ENCODE data around the gene ADCY3.

Gene ADCY3

GRCh38 chr2:24920098-24920808 is at the start of gene ADCY3:
Gene ADCY3 (minus strand): TSS chr2:24920237. CDS start chr2:24918987, 1,250 bp downstream.
- Mint-ChIP-seq H3K27me3 (no peaks in the 10 kb centered on the region), H3K4me1 (peaks cover 31% of the 10 kb centered on the region), H3K9me3 (no peaks in the 10 kb centered on the region), H3K27ac (peak within 1 kb of the TSS; percentile 44), H3K36me3 (peaks cover 1% of the 10 kb centered on the region), H3K4me3 (peak within 1 kb of the TSS; percentile 85)

GRCh38 chr2:24969784-24970183 is 49.7 kb upstream of the ADCY3 start:
- peaks cover 22% of the 10 kb centered on the region for H3K4me1 Mint-ChIP-seq
- no peaks in the 10 kb centered on the region for H3K27me3 Mint-ChIP-seq
- H3K9me3 Mint-ChIP-seq, result no peaks in the 10 kb centered on the region
- H3K36me3 Mint-ChIP-seq, result peaks cover 4% of the 10 kb centered on the region
- H3K27ac Mint-ChIP-seq, result no peak overlapping the region
- no peak overlapping the region for H3K4me3 Mint-ChIP-seq

- H3K36me3 Mint-ChIP-seq, result peaks cover 37% of the 10 kb centered on the region
- peaks cover under 1% of the 10 kb centered on the region for H3K9me3 Mint-ChIP-seq
- H3K27ac Mint-ChIP-seq, result no peak overlapping the region
- H3K4me3 Mint-ChIP-seq, result no peak overlapping the region
- peaks cover 17% of the 10 kb centered on the region for H3K4me1 Mint-ChIP-seq
- no peaks in the 10 kb centered on the region for H3K27me3 Mint-ChIP-seq
These were observed 41.9 kb upstream of the ADCY3 start for GRCh38 chr2:24961903-24962302.

- Mint-ChIP-seq H3K9me3 (peaks cover 7% of the 10 kb centered on the region), H3K27ac (no peak overlapping the region), H3K4me1 (peaks cover 17% of the 10 kb centered on the region), H3K27me3 (no peaks in the 10 kb centered on the region), H3K4me3 (no peak overlapping the region), H3K36me3 (peaks cover 56% of the 10 kb centered on the region)
These were observed 39.7 kb upstream of the ADCY3 start for GRCh38 chr2:24959761-24960160.

- Mint-ChIP-seq H3K27ac (no peak overlapping the region), H3K4me1 (peaks cover 13% of the 10 kb centered on the region), H3K9me3 (peaks cover 7% of the 10 kb centered on the region), H3K27me3 (no peaks in the 10 kb centered on the region), H3K4me3 (no peak overlapping the region), H3K36me3 (peaks cover 61% of the 10 kb centered on the region)
These were observed 38.4 kb upstream of the ADCY3 start for GRCh38 chr2:24958411-24958935.

- Mint-ChIP-seq H3K4me1 (peaks cover 13% of the 10 kb centered on the region), H3K9me3 (peaks cover 7% of the 10 kb centered on the region), H3K27me3 (no peaks in the 10 kb centered on the region), H3K36me3 (peaks cover 59% of the 10 kb centered on the region), H3K27ac (no peak overlapping the region), H3K4me3 (no peak overlapping the region)
These were observed 37.9 kb upstream of the ADCY3 start for GRCh38 chr2:24957976-24958375.

GRCh38 chr2:24957221-24957620 is 37.2 kb upstream of the ADCY3 start:
- H3K9me3 Mint-ChIP-seq, result peaks cover 7% of the 10 kb centered on the region
- peaks cover 13% of the 10 kb centered on the region for H3K4me1 Mint-ChIP-seq
- H3K4me3 Mint-ChIP-seq, result no peak overlapping the region

GRCh38 chr2:24955921-24956320 is 35.9 kb upstream of the ADCY3 start:
- no peak overlapping the region for H3K27ac Mint-ChIP-seq
- peaks cover 7% of the 10 kb centered on the region for H3K9me3 Mint-ChIP-seq
- no peak overlapping the region for H3K4me3 Mint-ChIP-seq
- H3K36me3 Mint-ChIP-seq, result peaks cover 58% of the 10 kb centered on the region
- H3K4me1 Mint-ChIP-seq, result peaks cover 9% of the 10 kb centered on the region
- H3K27me3 Mint-ChIP-seq, result no peaks in the 10 kb centered on the region

More at GRCh38 chr2:24957221-24957620, 37.2 kb upstream of the ADCY3 start:
- no peaks in the 10 kb centered on the region for H3K27me3 Mint-ChIP-seq
- no peak overlapping the region for H3K27ac Mint-ChIP-seq
- peaks cover 57% of the 10 kb centered on the region for H3K36me3 Mint-ChIP-seq

- Mint-ChIP-seq H3K27me3 (no peaks in the 10 kb centered on the region), H3K27ac (no peak overlapping the region), H3K4me1 (peaks cover 9% of the 10 kb centered on the region), H3K36me3 (peaks cover 58% of the 10 kb centered on the region), H3K9me3 (peaks cover 7% of the 10 kb centered on the region), H3K4me3 (no peak overlapping the region)
These were observed 35.2 kb upstream of the ADCY3 start for GRCh38 chr2:24955232-24955631.

GRCh38 chr2:24950102-24950501 is 30.1 kb upstream of the ADCY3 start:
- no peak overlapping the region for H3K4me3 Mint-ChIP-seq
- H3K27ac Mint-ChIP-seq, result no peak overlapping the region
- no peaks in the 10 kb centered on the region for H3K27me3 Mint-ChIP-seq
- peaks cover 19% of the 10 kb centered on the region for H3K36me3 Mint-ChIP-seq
- no peaks in the 10 kb centered on the region for H3K9me3 Mint-ChIP-seq
- no peaks in the 10 kb centered on the region for H3K4me1 Mint-ChIP-seq

GRCh38 chr2:24948506-24948905 is 28.5 kb upstream of the ADCY3 start:
- no peaks in the 10 kb centered on the region for H3K9me3 Mint-ChIP-seq
- H3K4me1 Mint-ChIP-seq, result no peaks in the 10 kb centered on the region
- no peaks in the 10 kb centered on the region for H3K27me3 Mint-ChIP-seq
- H3K4me3 Mint-ChIP-seq, result no peak overlapping the region
- peaks cover 7% of the 10 kb centered on the region for H3K36me3 Mint-ChIP-seq
- no peak overlapping the region for H3K27ac Mint-ChIP-seq

GRCh38 chr2:24947561-24948157 is 27.6 kb upstream of the ADCY3 start:
- H3K36me3 Mint-ChIP-seq, result peaks cover 10% of the 10 kb centered on the region
- H3K27me3 Mint-ChIP-seq, result no peaks in the 10 kb centered on the region
- H3K4me1 Mint-ChIP-seq, result no peaks in the 10 kb centered on the region
- H3K4me3 Mint-ChIP-seq, result no peak overlapping the region
- H3K27ac Mint-ChIP-seq, result no peak overlapping the region
- H3K9me3 Mint-ChIP-seq, result no peaks in the 10 kb centered on the region

- no peak overlapping the region for H3K27ac Mint-ChIP-seq
- H3K4me1 Mint-ChIP-seq, result no peaks in the 10 kb centered on the region
- H3K9me3 Mint-ChIP-seq, result no peaks in the 10 kb centered on the region
- no peaks in the 10 kb centered on the region for H3K27me3 Mint-ChIP-seq
- H3K36me3 Mint-ChIP-seq, result peaks cover 5% of the 10 kb centered on the region
- no peak overlapping the region for H3K4me3 Mint-ChIP-seq
These were observed 25.9 kb upstream of the ADCY3 start for GRCh38 chr2:24945907-24946306.

- Mint-ChIP-seq H3K27ac (no peak overlapping the region), H3K4me1 (no peaks in the 10 kb centered on the region), H3K4me3 (no peak overlapping the region), H3K9me3 (no peaks in the 10 kb centered on the region), H3K27me3 (no peaks in the 10 kb centered on the region), H3K36me3 (peaks cover 5% of the 10 kb centered on the region)
These were observed 23.5 kb upstream of the ADCY3 start for GRCh38 chr2:24943427-24944053.

GRCh38 chr2:24939353-24939752 is 19.3 kb upstream of the ADCY3 start:
- no peak overlapping the region for H3K27ac Mint-ChIP-seq
- H3K4me3 Mint-ChIP-seq, result no peak overlapping the region
- H3K27me3 Mint-ChIP-seq, result no peaks in the 10 kb centered on the region
- no peaks in the 10 kb centered on the region for H3K4me1 Mint-ChIP-seq
- peaks cover 3% of the 10 kb centered on the region for H3K36me3 Mint-ChIP-seq
- no peaks in the 10 kb centered on the region for H3K9me3 Mint-ChIP-seq

- Mint-ChIP-seq H3K9me3 (no peaks in the 10 kb centered on the region), H3K27ac (no peak overlapping the region), H3K4me1 (no peaks in the 10 kb centered on the region), H3K27me3 (no peaks in the 10 kb centered on the region), H3K4me3 (no peak overlapping the region), H3K36me3 (no peaks in the 10 kb centered on the region)
These were observed 17.2 kb upstream of the ADCY3 start for GRCh38 chr2:24937236-24937635.

All from activated naive CD4-positive, alpha-beta T cell treated with anti-CD3 and anti-CD28 coated beads, Interleukin-2, amount 50 U/mL, for 24 hours (primary cell).